Heart right ventricle (tissue), 16 donors: ENCODE results near the gene VPS35. TPM values are rescaled to one million over a fixed set of nuclear protein-coding genes. Genes with fewer than 3 reads are reported as not detected.
"Not testable (repeated sequence)": the region's sequence is repeated elsewhere in the genome, so short reads cannot be mapped to it uniquely, and the experiment has no call there.

Source experiments
- ATAC-seq, 8 donors: fragments of 200-7000 bp; cut with Tn5 transposase; one replicate each; pipeline ENCODE4 v1.9.1; 2020; ENCODE audit warnings: mild to moderate bottlenecking in 8 of 8, moderate library complexity in 8 of 8, moderate number of reproducible peaks in 1 of 8
- DNase-seq, 2 donors: peaks; one replicate each; pipeline ENCODE4 v3.0.0-alpha.2; 2020
- H3K27ac ChIP-seq, 10 donors: fragments of 200-600 bp; sonication (generic) in 2 of 10; one replicate each; pipeline versions ENCODE4 v1.5.0 to v1.8.0; 2020 to 2022; ENCODE audit warnings: mild to moderate bottlenecking in 3 of 10
- H3K27me3 ChIP-seq, 7 donors: fragments of 200-600 bp; one replicate each; pipeline ENCODE4 v1.8.0; 2021 to 2022; ENCODE audit warnings: mild to moderate bottlenecking in 2 of 7
- H3K36me3 ChIP-seq, 9 donors: fragments of 200-600 bp; sonication (generic) in 1 of 9; one replicate each; pipeline versions ENCODE4 v1.5.0 to v1.8.0; 2020 to 2022; ENCODE audit warnings: mild to moderate bottlenecking in 2 of 9
- H3K4me1 ChIP-seq, 9 donors: fragments of 200-600 bp; sonication (generic) in 1 of 9; one replicate each; pipeline versions ENCODE4 v1.5.0 to v1.8.0; 2020 to 2022; ENCODE audit warnings: mild to moderate bottlenecking in 4 of 9
- H3K4me3 ChIP-seq, 10 donors: fragments of 200-600 bp; sonication (generic) in 2 of 10; one replicate each; pipeline versions ENCODE4 v1.5.0 to v1.8.0; 2020 to 2022; ENCODE audit warnings: mild to moderate bottlenecking in 7 of 10, moderate library complexity in 2 of 10
- H3K9me3 ChIP-seq, 11 donors: fragments of 200-600 bp in 10 of 11; sonication (generic) in 2 of 11; one replicate each; pipeline versions ENCODE4 v1.5.0 to v1.8.0; 2013 to 2022; ENCODE audit warnings: mild to moderate bottlenecking in 2 of 11, control low read depth in 1 of 11, moderate library complexity in 1 of 11
- WGBS, 2 donors: extraction: QIAGEN DNeasy Blood & Tissue Kit; methylation state at CpG; one replicate each; pipeline ENCODE4 v1.1.7; 2013; ENCODE audit warnings: inconsistent platforms in 1 of 2; 5-methylcytosine and 5-hydroxymethylcytosine counted together
- intact Hi-C, 10 donors: fragments of 100-400 bp; cut with DNase I; formaldehyde crosslinking; loops; one replicate each; pipeline versions ENCODE4 v1.11.1 to v1.14.2; 2022
- polyA plus RNA-seq, 2 donors: library from polyadenylated mRNA; stranded (reverse); fragments of 200-250 nt; gene quantifications; one replicate each; pipeline ENCODE4 v1.2.3, GENCODE V29; 2013
- total RNA-seq, 10 donors: library from RNA; stranded (reverse); fragmentation: NEBNext Ultra II Directional in 3 of 10; extraction: Animal tissue kit (Norgen Biotek cat#: 25700) in 3 of 10; gene quantifications; one replicate each; pipeline versions ENCODE4 v1.2.1 to v1.2.4, GENCODE V29; 2021 to 2023
- TF ChIP-seq, protein P1 (sequence below), 9 donors: fragments of 200-600 bp; sonication (generic) in 2 of 9; IDR thresholded peaks; one replicate each; pipeline versions ENCODE4 v1.5.0 to v1.8.0; 2021 to 2022; ENCODE audit warnings: antibody characterized with exemption in 9 of 9, mild to moderate bottlenecking in 5 of 9, moderate library complexity in 1 of 9
- donor health status: Arrhythmogenic right ventricular cardiomyopathy.
- donor health status: ischemic (EF 13 %, LVEDD 7.1; RV severe dilation, severe dysfunction).
- donor health status: healthy with polysubstance abuse.
- donor health status: DM: no; HTN: yes; CAD: no.
- donor health status: DM: no; HTN: no; CAD: no.
- donor health status: ischemic (EF 25% LVEDD 6.9; RV normal size, moderate dysfunction).
- donor health status: ischemic (EF 25% LVEDD 5.7; RV mildly dilated, moderate dysfunction).
- donor health status: healthy.
- donor health status: DM: yes; HTN: yes; CAD: no.
- donor health status: Ischemic cardiomyopathy.
- donor health status: ischemic (EF 35%, LVEDD 5.7; RV mildly dilated, moderate dysfunction).
- donor health status: nonischemic (EF 11% LVEDD 7.7; RV severe dilation, severe dysfunction).
- donor health status: DM: yes; HTN: yes; CAD: no.
- donor health status: PGD.
- donor health status: ischemic (EF 29% LVEDD 5.4; RV normal size, mild dysfunction).
- donor health status: nonischemic (EF 23%, LVEDD 6.1; RV moderate dilation, normal function).

The VPS35 gene
- total and polyA plus RNA-seq, 12 donors: 12.7 to 106 (median 89.6) TPM

GRCh38 chr16:46687486-46687885 lies 1.5 kb downstream of the VPS35 start:
- Histone ChIP-seq H3K9me3 (no peaks in the 10 kb centered on the region), H3K27me3 (no peaks in the 10 kb centered on the region), H3K27ac (peak overlapping the region in 2 of 10 donors; percentile 69 to 92), H3K4me3 (peak overlapping the region in 8 of 10 donors; percentile 70 to 94 (median 84)), H3K4me1 (peaks cover 9 to 66% (median 57%) of the 10 kb centered on the region in 9 donors), H3K36me3 (peaks cover 0 to 10% (median 0%) of the 10 kb centered on the region in 9 donors)
- DNase-seq (no peak), ATAC-seq (no peak)
- intact Hi-C loops: loop anchor here in 5 of 10 donors (5.0 kb wide), 2 partner anchors 115 to 145 kb away; partner anchors contain the start of gene C16orf87 (in 2 of the 5)
- WGBS, 2 donors: 62 to 71% methylated on average over 9 of the region's 9 CpGs
- TF ChIP-seq, protein P1, sequence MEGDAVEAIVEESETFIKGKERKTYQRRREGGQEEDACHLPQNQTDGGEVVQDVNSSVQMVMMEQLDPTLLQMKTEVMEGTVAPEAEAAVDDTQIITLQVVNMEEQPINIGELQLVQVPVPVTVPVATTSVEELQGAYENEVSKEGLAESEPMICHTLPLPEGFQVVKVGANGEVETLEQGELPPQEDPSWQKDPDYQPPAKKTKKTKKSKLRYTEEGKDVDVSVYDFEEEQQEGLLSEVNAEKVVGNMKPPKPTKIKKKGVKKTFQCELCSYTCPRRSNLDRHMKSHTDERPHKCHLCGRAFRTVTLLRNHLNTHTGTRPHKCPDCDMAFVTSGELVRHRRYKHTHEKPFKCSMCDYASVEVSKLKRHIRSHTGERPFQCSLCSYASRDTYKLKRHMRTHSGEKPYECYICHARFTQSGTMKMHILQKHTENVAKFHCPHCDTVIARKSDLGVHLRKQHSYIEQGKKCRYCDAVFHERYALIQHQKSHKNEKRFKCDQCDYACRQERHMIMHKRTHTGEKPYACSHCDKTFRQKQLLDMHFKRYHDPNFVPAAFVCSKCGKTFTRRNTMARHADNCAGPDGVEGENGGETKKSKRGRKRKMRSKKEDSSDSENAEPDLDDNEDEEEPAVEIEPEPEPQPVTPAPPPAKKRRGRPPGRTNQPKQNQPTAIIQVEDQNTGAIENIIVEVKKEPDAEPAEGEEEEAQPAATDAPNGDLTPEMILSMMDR (IDR thresholded peaks at IDR 0.05): no peak

DNA sequence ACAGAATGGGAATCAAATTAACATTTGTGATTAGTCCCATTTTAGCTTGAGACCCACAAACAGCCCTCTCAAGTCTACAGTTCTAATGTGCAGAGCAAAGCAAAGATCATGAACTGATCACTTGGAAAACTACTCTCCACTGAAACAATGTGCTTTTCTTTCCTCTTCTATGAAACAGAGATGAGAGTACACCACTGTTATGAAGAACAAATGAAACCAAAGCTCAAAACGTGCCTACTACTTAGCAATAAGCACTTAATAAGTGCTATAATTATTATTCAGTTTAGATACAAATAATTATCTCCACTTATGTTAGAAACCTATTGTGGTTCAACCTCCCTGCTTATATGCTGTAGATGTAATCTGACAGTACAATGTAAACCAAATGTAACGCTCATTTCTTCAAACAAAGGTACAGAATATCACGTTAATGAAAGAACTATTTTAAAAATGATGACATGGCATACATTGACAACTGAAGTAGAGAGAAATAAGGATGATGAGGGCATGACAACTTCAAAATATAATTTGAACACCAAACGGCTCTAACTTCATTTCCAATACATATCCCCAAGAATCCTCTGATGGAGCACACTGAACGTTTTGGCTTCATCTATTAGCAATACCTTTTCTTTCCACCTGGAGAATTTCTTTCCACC lies 2.0 kb downstream of the VPS35 start:
- DNase-seq (no peak), ATAC-seq (no peak)
- Histone ChIP-seq H3K27ac (no peak overlapping the region), H3K36me3 (peaks cover 0 to 16% (median 0%) of the 10 kb centered on the region in 9 donors), H3K9me3 (no peaks in the 10 kb centered on the region), H3K4me1 (peaks cover 9 to 67% (median 57%) of the 10 kb centered on the region in 9 donors), H3K27me3 (no peaks in the 10 kb centered on the region), H3K4me3 (peak overlapping the region in 5 of 10 donors; percentile 70 to 94 (median 92))
- TF ChIP-seq, protein P1 (IDR thresholded peaks at IDR 0.05): no peak
- WGBS, 2 donors: 44 to 52% methylated on average over 5 of the region's 5 CpGs
- intact Hi-C loops: loop anchor here in 5 of 10 donors (5.0 kb wide), 2 partner anchors 115 to 145 kb away; partner anchors contain the start of gene C16orf87 (in 2 of the 5)

GRCh38 chr16:46681867-46682266 lies 7.1 kb downstream of the VPS35 start:
- DNase-seq, H3K27me3 ChIP-seq, H3K9me3 ChIP-seq, ATAC-seq, H3K4me3 ChIP-seq, intact Hi-C loops, H3K27ac ChIP-seq: not testable (repeated sequence)
- H3K36me3 ChIP-seq: peaks cover 0 to 66% (median 24%) of the 10 kb centered on the region in 9 donors
- peaks cover 0 to 35% (median 28%) of the 10 kb centered on the region in 9 donors for H3K4me1 ChIP-seq
- WGBS, 2 donors: 63 to 65% methylated on average over 2 of the region's 2 CpGs

- 93 to 95% methylated on average over 1 of the region's 1 CpG for whole genome bisulfite sequencing, 2 donors
- not testable (repeated sequence) for H3K9me3 ChIP-seq, DNase-seq, H3K27ac ChIP-seq, H3K4me1 ChIP-seq, H3K4me3 ChIP-seq, H3K27me3 ChIP-seq, ATAC-seq
- intact Hi-C loops: loop anchor here in 7 of 10 donors (5.0 to 10.0 kb wide), 6 partner anchors 124 to 1487 kb away; no protein-coding TSS in a partner anchor
- peaks cover 0 to 100% (median 48%) of the 10 kb centered on the region in 9 donors for H3K36me3 ChIP-seq
Observed at GRCh38 chr16:46677943-46678342, 11.0 kb downstream of the VPS35 start.

DNA sequence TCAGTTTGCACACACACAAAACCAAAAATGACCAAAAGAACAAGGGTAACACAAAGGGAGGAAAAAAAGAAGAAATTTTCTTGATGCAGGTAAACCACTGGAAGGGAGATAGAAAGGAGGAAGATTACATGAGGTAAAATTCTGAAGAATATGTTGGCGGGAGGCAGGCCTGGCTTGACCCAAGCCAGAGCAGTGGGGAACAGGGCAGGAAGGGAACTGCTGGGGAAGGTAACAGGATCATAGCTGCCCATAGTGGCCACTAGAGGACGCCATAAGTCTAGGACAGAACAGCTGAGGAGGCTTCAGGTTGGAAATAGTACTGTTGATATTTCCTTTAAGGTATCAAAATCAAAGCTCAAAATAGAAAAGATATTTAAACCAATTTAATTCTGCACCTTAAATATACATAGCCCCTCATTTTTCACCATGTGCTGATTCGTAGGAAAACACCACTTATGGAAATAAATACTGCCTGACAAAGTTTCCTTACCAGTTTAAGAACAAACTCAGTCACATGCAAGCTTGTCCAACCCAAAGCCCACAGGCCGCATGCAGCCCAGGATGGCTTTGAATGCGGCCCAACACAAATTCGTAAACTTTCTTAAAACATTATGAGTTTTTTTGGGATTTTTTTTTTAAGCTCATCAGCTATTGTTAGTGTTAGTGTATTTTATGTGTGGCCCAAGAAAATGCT lies 15.5 kb downstream of the VPS35 start:
- Histone ChIP-seq H3K36me3 (peaks cover 0 to 100% (median 60%) of the 10 kb centered on the region in 9 donors), H3K9me3 (no peaks in the 10 kb centered on the region), H3K4me1 (no peaks in the 10 kb centered on the region), H3K4me3 (no peak overlapping the region), H3K27me3 (no peaks in the 10 kb centered on the region), H3K27ac (no peak overlapping the region)
- TF ChIP-seq, protein P1 (IDR thresholded peaks at IDR 0.05): peak; percentile 72 to 95 (median 90)
- WGBS, 2 donors: 49 to 60% methylated on average over 6 of the region's 6 CpGs
- ATAC-seq: peak; percentile 73 to 94 (median 91)
- intact Hi-C loops: loop anchor here in 9 of 10 donors (5.0 to 10.0 kb wide), 6 partner anchors 129 to 1491 kb away; no protein-coding TSS in a partner anchor
- DNase-seq: peak in 1 of 2 donors; percentile 41
